Panc1 (cell line): ENCODE measurements around the gene ATOSA. TPM values are rescaled to one million over a fixed set of nuclear protein-coding genes. Genes with fewer than 3 reads are reported as not detected.

Source experiments
- ATAC-seq: fragments of 200-7000 bp; cut with Tn5 transposase; 2 replicates; pipeline ENCODE4 v1.9.1; 2020; ENCODE audit warnings: mild to moderate bottlenecking, moderate library complexity
- BruUV-seq: library from RNA; stranded (reverse); fragments of 400-500 nt; replicated peaks from 2 replicates; lab custom pipeline; 2021; lab: Mats Ljungman, UMichigan
- CTCF ChIA-PET: fragments of 300-600 bp; sonication (Branson Sonifier 250); formaldehyde crosslinking; loops from one replicate; lab custom pipeline; 2022; ENCODE audit warnings: antibody characterized with exemption; lab: Charles Lee
- POLR2A ChIA-PET: fragments of 300-600 bp; sonication (Branson Sonifier 250); formaldehyde crosslinking; loops from one replicate; lab custom pipeline; 2022; ENCODE audit warnings: antibody characterized with exemption; lab: Charles Lee
- DNase-seq: peaks from one replicate; pipeline ENCODE4 v3.0.0-alpha.2; 2010; ENCODE audit warnings: low read depth, low spot score
- H3K27ac ChIP-seq: 2 replicates; pipeline ENCODE4 v1.5.1; 2011; ENCODE audit warnings: mild to moderate bottlenecking, low read length, inconsistent platforms
- H3K27me3 ChIP-seq: fragments of 200-500 bp; sonication (Bioruptor generic); 2 replicates; pipeline ENCODE4 v1.6.0; 2014; ENCODE audit warnings: low read length, inconsistent platforms; ENCODE audit not compliant: control insufficient read depth, insufficient read depth
- H3K36me3 ChIP-seq: fragments of 200-500 bp; sonication (Bioruptor generic); 2 replicates; pipeline ENCODE4 v1.5.1; 2014; ENCODE audit warnings: inconsistent platforms, mild to moderate bottlenecking, low read length, moderate library complexity; ENCODE audit not compliant: control insufficient read depth, insufficient read depth
- H3K4me1 ChIP-seq: 2 replicates; pipeline ENCODE4 v1.5.1; 2011; ENCODE audit warnings: inconsistent platforms, mild to moderate bottlenecking, low read length, moderate library complexity; ENCODE audit not compliant: control insufficient read depth, insufficient read depth
- H3K4me3 ChIP-seq, 2 experiments: 2 replicates each; pipeline ENCODE4 v1.5.1; 2011 to 2012; ENCODE audit warnings: low read depth in 2 of 2, low read length in 2 of 2, mild to moderate bottlenecking in 2 of 2, inconsistent platforms in 1 of 2, moderate library complexity in 1 of 2
- H3K9me3 ChIP-seq: fragments of 200-500 bp; sonication (Bioruptor generic); 2 replicates; pipeline ENCODE4 v1.5.1; 2014; ENCODE audit warnings: low read depth, mild to moderate bottlenecking, inconsistent platforms, low read length, moderate library complexity; ENCODE audit not compliant: control insufficient read depth, insufficient read depth
- CTCF ChIP-seq: fragments of 450-650 bp; IDR thresholded peaks from 2 replicates; pipeline ENCODE4 v1.5.1; 2017; ENCODE audit warnings: mild to moderate bottlenecking
- POLR2AphosphoS5 ChIP-seq: IDR thresholded peaks from 2 replicates; pipeline ENCODE4 v1.6.1; 2012; ENCODE audit warnings: mild to moderate bottlenecking, low read depth, low read length, moderate library complexity
- REST ChIP-seq, 2 experiments: IDR thresholded peaks; 2 replicates each; pipeline ENCODE4 v1.6.1; 2011 to 2012; ENCODE audit warnings: low read depth in 2 of 2, control low read depth in 1 of 2, low read length in 1 of 2, mild to moderate bottlenecking in 1 of 2, moderate library complexity in 1 of 2; ENCODE audit not compliant: insufficient read depth in 1 of 2
- SIN3A ChIP-seq: IDR thresholded peaks from 2 replicates; pipeline ENCODE4 v1.6.1; 2012; ENCODE audit warnings: low read depth, mild to moderate bottlenecking, low read length, moderate library complexity, borderline replicate concordance; ENCODE audit not compliant: insufficient read depth
- TCF7L2 ChIP-seq: IDR thresholded peaks from 2 replicates; pipeline ENCODE4 v1.6.1; 2011; ENCODE audit warnings: mild to moderate bottlenecking, low read depth, low read length, inconsistent platforms
- in situ Hi-C: cut with HindIII; loops from 2 replicates; pipeline ENCODE4 v1.10.0; 2016; ENCODE audit warnings: low sequenced_read_pairs, low pct_unique_long_range_greater_than_20kb
- intact Hi-C: fragments of 100-400 bp; cut with micrococcal nuclease; formaldehyde crosslinking; loops from one replicate; pipeline ENCODE4 v1.10.0; 2022; ENCODE audit not compliant: unreplicated experiment
- total RNA-seq: library from RNA; stranded (reverse); gene quantifications from one replicate; pipeline ENCODE4 v1.2.1, GENCODE V29; 2021; ENCODE audit not compliant: unreplicated experiment

The ATOSA gene
- total RNA-seq, 1 experiment from 2014 or later = 18.5 TPM

- H3K27ac ChIP-seq = no peak overlapping the region
- H3K9me3 ChIP-seq = no peaks in the 10 kb centered on the region
- CTCF ChIA-PET = interaction anchor here (1.4 kb wide), 1 partner anchor 63 kb away, joined by 5 read pairs; no protein-coding TSS in a partner anchor
- no peak for TF ChIP-seq CTCF
- no peak for TF ChIP-seq REST (IDR thresholded peaks at IDR 0.05; ENCODE audit: insufficient read depth in 1 of 2, low read depth in 2 of 2, low read length in 1 of 2)
- TF ChIP-seq TCF7L2 = no peak
- TF ChIP-seq POLR2AphosphoS5 = no peak
- no peak for TF ChIP-seq SIN3A
- intact Hi-C loops (no loop called here), in situ Hi-C loops (no loop called here)
- no peak for DNase-seq
- H3K27me3 ChIP-seq = no peaks in the 10 kb centered on the region
- POLR2A ChIA-PET = interaction anchor here (1.0 kb wide), 1 partner anchor 21 kb away, joined by 3 read pairs; no protein-coding TSS in a partner anchor
- H3K36me3 ChIP-seq = no peaks in the 10 kb centered on the region; the same call in 1 of the 2 replicates
- no TSS peak for BruUV-seq
- H3K4me1 ChIP-seq = peaks cover 14% of the 10 kb centered on the region; the same call in 1 of the 2 replicates
- H3K4me3 ChIP-seq = no peak overlapping the region
- no peak for ATAC-seq
These were observed 6.5 kb downstream of the ATOSA start for GRCh38 chr15:52672661-52673060.

- POLR2A ChIA-PET = interaction anchor here (0.8 kb wide), 1 partner anchor 7 kb away, joined by 3 read pairs; no protein-coding TSS in a partner anchor
- ATAC-seq = no peak
- no peak for DNase-seq
- no peak overlapping the region for H3K27ac ChIP-seq
- no peaks in the 10 kb centered on the region for H3K27me3 ChIP-seq
- no TSS peak for BruUV-seq
- H3K4me3 ChIP-seq = no peak overlapping the region
- no peak for TF ChIP-seq SIN3A
- no peak for TF ChIP-seq TCF7L2
- TF ChIP-seq CTCF = no peak
- no peak for TF ChIP-seq POLR2AphosphoS5
- no peak for TF ChIP-seq REST (IDR thresholded peaks at IDR 0.05; ENCODE audit: insufficient read depth in 1 of 2, low read depth in 2 of 2, low read length in 1 of 2)
- CTCF ChIA-PET = no interaction called here
- intact Hi-C loops (no loop called here), in situ Hi-C loops (no loop called here)
- H3K9me3 ChIP-seq = no peaks in the 10 kb centered on the region
- H3K36me3 ChIP-seq = no peaks in the 10 kb centered on the region; the same call in none of the 2 replicates
- H3K4me1 ChIP-seq = no peaks in the 10 kb centered on the region; the same call in 1 of the 2 replicates
These were observed 9.1 kb downstream of the ATOSA start for GRCh38 chr15:52670087-52670486.
